Articular chondrocyte of knee joint (primary cell): ENCODE data around the gene IL9. TPM values are rescaled to one million over a fixed set of nuclear protein-coding genes. Genes with fewer than 3 reads are reported as not detected.

ENCODE experiments used
- total RNA-seq: library from RNA; depleted of rRNA; stranded (reverse); fragments of >200 nt; gene quantifications from 2 replicates; pipeline ENCODE4 v1.2.3, GENCODE V29; 2012

IL9 gene
- total RNA-seq: not detected in 2 replicates

GRCh38 chr5:135895474-135896006 lies at the start of gene IL9:
Gene IL9 (minus strand): TSS chr5:135895841. CDS start chr5:135895816, 25 bp downstream.

Other genes with a start within 250 kb of the IL9 start
- gene SLC25A48, start 61.2 kb downstream of the IL9 start, total RNA-seq: not detected in 2 replicates
- not detected in 2 replicates for gene LECT2, start 59.1 kb upstream of the IL9 start, total RNA-seq
- gene TGFBI, start 133.1 kb upstream of the IL9 start, total RNA-seq: 1,753 and 2,703 TPM in 2 replicates
- 76.0 and 80.4 TPM in 2 replicates for gene SMAD5, start 237.0 kb upstream of the IL9 start, total RNA-seq